ENCODE results near the gene NAPB. TPM values are rescaled to one million over a fixed set of nuclear protein-coding genes. Genes with fewer than 3 reads are reported as not detected.

Gene NAPB
- polyA plus RNA-seq, 4 donors = 15.0 to 22.3 (median 18.7) TPM

DNA sequence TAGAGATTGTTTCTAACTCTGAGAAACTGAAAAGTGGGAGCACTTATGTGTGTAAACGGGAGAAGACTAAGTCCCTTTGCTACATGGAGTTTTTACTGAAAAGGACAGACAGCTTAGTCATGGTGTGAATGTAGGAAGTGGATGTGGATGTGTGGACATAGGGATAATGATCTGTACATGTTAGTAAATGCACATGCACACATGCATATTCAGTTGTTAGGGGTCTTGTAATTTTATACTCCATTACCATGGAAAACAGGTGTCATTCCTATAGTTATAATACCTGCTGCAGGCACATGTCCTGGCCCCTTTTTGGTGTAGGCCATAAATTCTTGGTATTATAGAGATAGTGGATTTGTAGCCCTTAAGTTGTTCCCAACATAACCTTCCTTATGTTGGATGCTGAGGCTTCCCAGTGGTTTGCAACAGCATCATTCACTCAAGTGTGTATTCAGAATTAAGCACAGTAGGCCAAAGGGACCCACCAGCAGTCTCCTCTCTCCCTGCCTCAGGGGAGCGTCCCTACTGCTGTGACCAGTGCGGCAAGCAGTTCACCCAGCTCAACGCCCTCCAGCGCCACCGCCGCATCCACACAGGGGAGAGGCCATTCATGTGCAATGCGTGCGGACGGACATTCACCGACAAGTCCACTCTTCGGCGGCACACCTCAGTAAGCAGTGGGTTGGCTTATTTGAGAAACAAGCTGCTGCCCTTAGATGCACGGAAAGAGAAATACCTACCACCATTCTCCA lies 52.0 kb downstream of the NAPB start:
- no peak for DNase-seq (ENCODE audit: low read depth in 4 of 4, low spot score in 3 of 4)

DNA sequence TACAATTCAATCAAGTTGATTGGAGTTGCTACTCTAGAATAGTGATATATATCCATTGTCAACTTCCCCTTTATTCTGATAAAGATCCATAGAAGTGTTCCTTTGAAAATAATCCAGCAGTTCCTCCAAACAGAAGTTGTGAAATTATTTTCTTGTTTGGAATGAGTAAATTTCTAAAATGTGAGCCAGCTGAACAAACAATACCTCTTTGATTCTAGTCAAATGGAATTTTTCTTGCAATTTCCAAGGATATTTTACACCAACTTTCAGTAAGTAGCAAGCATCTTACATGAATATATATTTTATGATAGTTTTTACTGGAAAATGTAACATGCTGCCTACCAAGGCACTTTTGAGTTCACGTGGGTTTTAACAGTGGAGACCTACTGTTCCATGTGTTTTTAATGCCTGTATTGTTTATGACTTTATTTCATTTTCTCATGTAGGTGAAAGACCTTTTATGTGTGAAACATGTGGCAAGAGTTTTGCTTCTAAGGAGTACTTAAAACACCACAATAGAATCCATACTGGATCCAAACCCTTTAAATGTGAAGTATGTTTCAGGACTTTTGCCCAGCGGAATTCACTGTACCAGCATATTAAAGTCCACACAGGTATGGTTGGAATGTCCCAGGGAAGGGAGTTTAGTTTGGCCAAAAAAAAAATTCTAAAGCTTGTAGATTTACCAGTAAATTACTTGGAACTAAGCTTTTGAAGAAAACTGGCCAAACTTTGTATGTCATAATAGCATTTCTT lies 52.8 kb downstream of the NAPB start:
- no peak for DNase-seq (ENCODE audit: low read depth in 4 of 4, low spot score in 3 of 4)

DNA sequence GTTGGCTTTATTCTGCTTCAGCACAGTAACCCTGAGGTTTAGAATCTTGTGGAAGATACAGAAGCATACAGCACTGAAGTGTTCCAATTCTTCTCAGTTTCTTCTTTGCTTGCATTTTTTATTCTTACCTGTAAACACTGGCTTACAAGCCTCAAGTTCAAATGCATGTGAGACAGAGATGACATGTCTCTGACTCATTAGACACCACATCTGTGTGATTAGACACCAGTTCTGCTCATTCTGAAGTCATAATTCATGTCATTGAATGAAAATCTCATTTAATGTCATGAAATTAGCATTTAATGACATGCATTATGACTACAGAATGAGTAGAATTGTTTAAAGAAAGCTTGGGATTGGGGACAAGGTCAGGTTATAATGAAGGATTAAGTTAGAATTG lies 53.5 kb downstream of the NAPB start:
- DNase-seq (ENCODE audit: low read depth in 4 of 4, low spot score in 3 of 4) = no peak

GRCh38 chr20:23366384-23366783 lies 54.9 kb downstream of the NAPB start:
- DNase-seq (ENCODE audit: low read depth in 4 of 4, low spot score in 3 of 4) = no peak

- DNase-seq (ENCODE audit: low read depth in 4 of 4, low spot score in 3 of 4) = no peak
Measured at GRCh38 chr20:23365390-23366165, 55.7 kb downstream of the NAPB start.

GRCh38 chr20:23363257-23363649 lies 58.0 kb downstream of the NAPB start:
- DNase-seq (ENCODE audit: low read depth in 4 of 4, low spot score in 3 of 4) = no peak

DNA sequence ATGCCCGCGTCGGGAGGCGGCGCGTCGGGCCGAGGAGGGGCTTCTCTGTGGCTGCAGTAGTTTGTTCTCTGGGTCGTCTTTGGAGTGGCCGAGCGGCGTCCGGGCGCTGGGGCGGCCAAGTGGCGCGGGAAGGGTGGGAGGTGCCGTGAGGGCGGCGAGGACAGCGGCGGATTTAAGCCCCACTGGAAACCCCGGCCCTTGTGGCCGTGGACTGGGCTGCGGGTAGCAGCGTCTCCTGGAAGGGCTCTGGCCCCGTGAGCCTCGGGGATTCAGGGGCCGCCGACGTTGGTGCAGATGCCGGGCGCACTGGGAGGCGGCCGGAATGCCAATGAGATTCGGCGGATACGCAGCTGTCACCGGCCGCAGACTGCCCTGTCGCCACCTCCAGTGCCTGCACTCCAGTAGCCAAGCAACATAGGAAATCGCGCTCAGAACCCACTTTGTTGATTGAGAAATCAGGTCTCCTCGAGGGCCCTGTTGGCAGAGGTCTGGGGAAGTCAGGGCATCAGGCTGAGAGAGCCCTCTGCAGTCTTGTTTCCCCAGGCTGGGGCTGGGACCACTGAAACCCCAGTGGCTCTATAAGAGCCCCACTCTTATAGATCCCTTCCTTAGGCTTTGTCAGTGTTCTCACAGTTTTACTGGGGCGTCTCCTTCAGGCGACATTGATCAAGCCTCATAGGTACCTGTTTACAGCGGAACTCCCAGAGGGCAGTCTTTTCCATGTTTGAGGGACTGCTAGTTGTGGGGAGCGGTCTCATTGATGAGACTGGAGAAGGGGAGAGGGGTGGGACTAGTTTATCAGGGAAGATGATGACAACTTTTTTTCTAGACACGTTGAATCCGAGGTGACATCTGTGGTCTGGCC lies 58.7 kb downstream of the NAPB start:
- peak in 1 of 4 donors; percentile 34 for DNase-seq (ENCODE audit: low read depth in 4 of 4, low spot score in 3 of 4)

- DNase-seq (ENCODE audit: low read depth in 4 of 4, low spot score in 3 of 4) = peak; percentile 94 to 98 (median 96)
Measured at GRCh38 chr20:23361476-23362391, 59.6 kb downstream of the NAPB start, which contains the start of gene GZF1. GZF1 (plus strand) TSS chr20:23362182; CDS start chr20:23364384, 2,202 bp downstream.

GRCh38 chr20:23361119-23361475 lies 60.2 kb downstream of the NAPB start:
- peak in 1 of 4 donors; percentile 26 for DNase-seq (ENCODE audit: low read depth in 4 of 4, low spot score in 3 of 4)

DNA sequence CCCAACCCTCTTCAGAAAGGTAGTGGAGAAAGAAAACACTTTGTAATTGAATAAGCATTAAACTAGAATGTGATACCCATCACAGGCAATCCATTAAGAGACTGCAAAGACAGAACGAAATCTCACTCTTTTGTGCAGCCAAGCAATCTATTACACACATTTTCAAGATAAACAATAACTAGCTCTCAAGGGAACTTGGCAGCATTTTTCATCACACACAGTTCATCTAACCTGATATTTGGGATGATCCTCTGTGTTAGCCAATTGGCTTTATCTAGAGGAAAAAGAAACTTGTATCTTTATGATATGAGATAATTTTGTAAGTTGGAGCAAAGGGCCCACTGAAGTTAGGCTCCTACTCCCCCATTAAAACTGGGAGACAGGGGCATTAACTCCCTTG lies 60.8 kb downstream of the NAPB start:
- no peak for DNase-seq (ENCODE audit: low read depth in 4 of 4, low spot score in 3 of 4)

- DNase-seq (ENCODE audit: low read depth in 4 of 4, low spot score in 3 of 4) = no peak
Measured at GRCh38 chr20:23358923-23359593, 62.2 kb downstream of the NAPB start.

DNA sequence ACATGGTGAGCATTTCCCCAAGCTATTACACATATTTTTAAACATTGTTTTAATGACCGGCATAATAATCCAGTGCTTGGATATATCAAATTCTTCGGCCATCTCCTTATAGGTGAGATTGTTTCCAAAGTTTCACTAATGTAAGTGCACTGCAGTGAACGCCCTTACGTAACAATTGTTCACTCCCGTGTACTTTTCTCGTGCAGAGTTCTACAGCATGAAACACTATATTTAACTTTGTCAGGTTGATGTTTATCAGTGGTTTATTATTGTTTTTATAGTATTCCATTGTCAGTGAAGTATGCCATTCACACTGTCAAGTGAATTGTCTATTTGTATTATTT lies 62.8 kb downstream of the NAPB start:
- no peak for DNase-seq (ENCODE audit: low read depth in 4 of 4, low spot score in 3 of 4)

- peak; percentile 97 to 99 (median 98) for DNase-seq (ENCODE audit: low read depth in 4 of 4, low spot score in 3 of 4)
Measured at GRCh38 chr20:23357767-23358562, 63.3 kb downstream of the NAPB start.

GRCh38 chr20:23356203-23356602 lies 65.1 kb downstream of the NAPB start:
- no peak for DNase-seq (ENCODE audit: low read depth in 4 of 4, low spot score in 3 of 4)

DNA sequence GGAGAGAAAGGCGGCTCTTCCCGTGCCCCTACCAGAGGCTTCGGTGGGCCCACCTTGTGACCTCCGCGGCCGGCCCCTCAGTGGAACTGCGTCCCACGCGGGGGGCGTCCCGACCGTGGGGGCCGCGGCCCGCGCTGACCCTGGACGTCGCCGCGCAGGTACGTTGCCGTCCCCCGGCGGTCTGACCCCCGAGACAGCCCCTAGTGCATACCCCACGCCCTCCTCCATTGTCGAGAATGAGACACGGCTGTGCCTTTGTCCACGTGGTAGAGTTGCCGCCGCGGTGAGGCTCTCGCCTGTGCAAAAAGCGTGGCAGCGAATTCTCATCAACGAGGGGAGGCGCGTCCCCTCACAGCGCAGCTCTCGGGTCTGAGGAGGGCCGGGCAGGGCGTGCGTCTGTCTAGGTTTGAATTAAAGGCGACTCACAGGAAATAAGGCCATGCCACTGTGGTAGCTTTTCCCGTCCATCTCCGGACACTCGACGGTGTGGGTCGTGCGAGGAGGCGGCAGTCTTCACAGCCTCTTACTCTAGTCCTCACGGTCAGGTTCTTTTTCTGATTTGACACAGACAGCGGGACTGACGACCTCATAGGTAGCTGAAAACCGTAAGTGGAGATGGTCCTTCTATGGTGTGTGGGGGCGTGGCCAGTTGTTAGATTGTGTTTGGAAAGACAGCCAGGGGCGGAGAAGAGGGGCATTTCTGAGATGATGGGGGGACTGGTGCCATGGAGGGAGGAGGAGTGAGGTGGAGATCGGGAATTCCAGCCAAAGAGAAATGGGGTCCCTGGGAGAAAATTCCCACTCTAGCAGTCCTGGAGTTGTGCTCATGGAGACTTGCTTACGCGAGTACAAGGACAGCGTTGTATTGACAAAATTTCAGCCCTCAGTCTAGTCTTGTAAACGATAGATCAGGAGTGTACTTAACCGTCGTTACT lies 70.1 kb downstream of the NAPB start:
- peak in 1 of 4 donors; percentile 21 for DNase-seq (ENCODE audit: low read depth in 4 of 4, low spot score in 3 of 4)

GRCh38 chr20:23350196-23350903 lies 70.9 kb downstream of the NAPB start, which contains the start of gene NXT1:
NXT1 (plus strand) TSS chr20:23350791; CDS start chr20:23354042, 3,251 bp downstream.
- DNase-seq (ENCODE audit: low read depth in 4 of 4, low spot score in 3 of 4) = peak; percentile 95 to 98 (median 96)
